IMR-90 (cell line): ENCODE results near the gene CCR8. TPM values are rescaled to one million over a fixed set of nuclear protein-coding genes. Genes with fewer than 3 reads are reported as not detected.

Experiments
- ATAC-seq: fragments of 200-7000 bp; cut with Tn5 transposase; 2 replicates; pipeline ENCODE4 v1.9.1; 2020; ENCODE audit warnings: low read depth, mild to moderate bottlenecking, moderate library complexity
- BruUV-seq: library from RNA; stranded (reverse); fragments of 400-500 nt; replicated peaks from 2 replicates; lab custom pipeline; 2021; lab: Mats Ljungman, UMichigan
- CTCF ChIA-PET: fragments of 300-600 bp; formaldehyde crosslinking; extraction: SDS; loops from one replicate; lab custom pipeline; 2021; ENCODE audit warnings: antibody characterized with exemption; lab: Yijun Ruan, JAX
- POLR2A ChIA-PET: fragments of 300-600 bp; sonication (Branson Sonifier 250); formaldehyde crosslinking; loops from one replicate; lab custom pipeline; 2022; ENCODE audit warnings: antibody characterized with exemption; ENCODE audit not compliant: unreplicated experiment; lab: Charles Lee
- DNase-seq: peaks from one replicate; pipeline ENCODE4 v3.0.0; 2013
- H2AFZ ChIP-seq: replicated peaks from 2 replicates; pipeline ENCODE3; 2013; ENCODE audit warnings: low read length, mild to moderate bottlenecking; ENCODE audit not compliant: poor library complexity
- H2AK5ac ChIP-seq: 2 replicates; pipeline ENCODE4 v1.6.1; 2013; ENCODE audit warnings: low read depth, low read length, inconsistent platforms
- H2AK9ac ChIP-seq: replicated peaks from 2 replicates; pipeline ENCODE3; 2013; ENCODE audit warnings: mild to moderate bottlenecking, low read depth, low read length, moderate library complexity; ENCODE audit not compliant: poor library complexity
- H2BK120ac ChIP-seq: 2 replicates; pipeline ENCODE4 v1.6.1; 2013; ENCODE audit warnings: low read depth, low read length, inconsistent platforms
- H2BK15ac ChIP-seq: 3 replicates; pipeline ENCODE4 v1.6.1; 2013; ENCODE audit warnings: low read depth, low read length, inconsistent platforms
- H2BK20ac ChIP-seq: 2 replicates; pipeline ENCODE4 v1.6.1; 2013; ENCODE audit warnings: low read depth, mild to moderate bottlenecking, inconsistent platforms, low read length, moderate library complexity
- H2BK5ac ChIP-seq: 2 replicates; pipeline ENCODE4 v1.6.1; 2013; ENCODE audit warnings: mild to moderate bottlenecking, low read depth, low read length, inconsistent platforms; ENCODE audit not compliant: poor library complexity, severe bottlenecking
- H3K14ac ChIP-seq: replicated peaks from 2 replicates; pipeline ENCODE4 v1.6.1; 2013; ENCODE audit warnings: low read depth, low read length, inconsistent platforms
- H3K18ac ChIP-seq: 2 replicates; pipeline ENCODE4 v1.6.1; 2013; ENCODE audit warnings: low read depth, low read length, control low read depth
- H3K23ac ChIP-seq: 2 replicates; pipeline ENCODE4 v1.6.1; 2013; ENCODE audit warnings: low read depth, low read length, inconsistent platforms
- H3K27ac ChIP-seq: 2 replicates; pipeline ENCODE4 v1.5.1; 2013; ENCODE audit warnings: mild to moderate bottlenecking, control low read depth, low read length; ENCODE audit not compliant: insufficient read depth
- H3K27me3 ChIP-seq: 2 replicates; pipeline ENCODE4 v1.6.1; 2013; ENCODE audit warnings: low read length; ENCODE audit not compliant: control insufficient read depth, insufficient read depth
- H3K36me3 ChIP-seq: 2 replicates; pipeline ENCODE4 v1.6.1; 2013; ENCODE audit warnings: low read length, mixed read lengths; ENCODE audit not compliant: control insufficient read depth, insufficient read depth
- H3K4ac ChIP-seq: 2 replicates; pipeline ENCODE4 v1.6.1; 2013; ENCODE audit warnings: low read depth, low read length, inconsistent platforms
- H3K4me1 ChIP-seq: 2 replicates; pipeline ENCODE4 v1.6.1; 2013; ENCODE audit warnings: low read length, mixed read lengths; ENCODE audit not compliant: control insufficient read depth, insufficient read depth
- H3K4me2 ChIP-seq: 2 replicates; pipeline ENCODE4 v1.6.1; 2013; ENCODE audit warnings: low read depth, mild to moderate bottlenecking, control low read depth, low read length, moderate library complexity
- H3K4me3 ChIP-seq: 2 replicates; pipeline ENCODE4 v1.5.1; 2013; ENCODE audit warnings: low read depth, mild to moderate bottlenecking, control low read depth, low read length, moderate library complexity; ENCODE audit not compliant: insufficient read depth
- H3K56ac ChIP-seq: 2 replicates; pipeline ENCODE4 v1.6.1; 2013; ENCODE audit warnings: low read length, inconsistent platforms; ENCODE audit not compliant: insufficient read depth; ENCODE audit errors: extremely low read depth
- H3K79me1 ChIP-seq, 2 experiments: 2 replicates each; pipeline ENCODE4 v1.6.1; 2013; ENCODE audit warnings: low read length in 2 of 2, inconsistent platforms in 1 of 2, low read depth in 1 of 2
- H3K9ac ChIP-seq: 2 replicates; pipeline ENCODE4 v1.6.1; 2013; ENCODE audit warnings: low read depth, low read length, control low read depth
- H3K9me1 ChIP-seq: 2 replicates; pipeline ENCODE4 v1.6.1; 2013; ENCODE audit warnings: low read length, inconsistent platforms; ENCODE audit not compliant: insufficient read depth
- H3K9me3 ChIP-seq: 2 replicates; pipeline ENCODE4 v1.6.1; 2013; ENCODE audit warnings: low read length; ENCODE audit not compliant: control insufficient read depth, insufficient read depth
- H4K20me1 ChIP-seq: 2 replicates; pipeline ENCODE4 v1.6.1; 2013; ENCODE audit warnings: low read length, inconsistent platforms; ENCODE audit not compliant: insufficient read depth
- H4K5ac ChIP-seq: 2 replicates; pipeline ENCODE4 v1.6.1; 2013; ENCODE audit warnings: mild to moderate bottlenecking, low read depth, low read length, control low read depth
- H4K8ac ChIP-seq, 2 experiments: 2 replicates each; pipeline ENCODE4 v1.6.1; 2013; ENCODE audit warnings: low read depth in 2 of 2, low read length in 2 of 2, control low read depth in 1 of 2, inconsistent platforms in 1 of 2
- H4K91ac ChIP-seq: 2 replicates; pipeline ENCODE4 v1.6.1; 2013; ENCODE audit warnings: low read depth, low read length, inconsistent platforms; ENCODE audit not compliant: insufficient read depth
- BHLHE40 ChIP-seq: fragments of 150-350 bp; IDR thresholded peaks from 2 replicates; pipeline ENCODE4 v1.6.1; 2016; ENCODE audit warnings: mild to moderate bottlenecking, low read depth, low read length
- CEBPB ChIP-seq: IDR thresholded peaks from 2 replicates; pipeline ENCODE4 v1.6.1; 2012; ENCODE audit warnings: low read depth, low read length, improper control_type of control experiment
- CHD1 ChIP-seq: IDR thresholded peaks from 2 replicates; pipeline ENCODE4 v1.6.1; 2012; ENCODE audit warnings: low read depth, low read length, improper control_type of control experiment
- CTCF ChIP-seq: conservative IDR thresholded peaks from 2 replicates; pipeline ENCODE4 v1.5.1; 2012; ENCODE audit warnings: mild to moderate bottlenecking, low read depth, low read length, improper control_type of control experiment
- ELK1 ChIP-seq: fragments of 150-350 bp; IDR thresholded peaks from 2 replicates; pipeline ENCODE4 v1.6.1; 2016; ENCODE audit warnings: low read depth, mild to moderate bottlenecking, low read length, moderate library complexity, borderline replicate concordance
- FOS ChIP-seq: fragments of 150-350 bp; IDR thresholded peaks from 2 replicates; pipeline ENCODE4 v1.6.1; 2016; ENCODE audit warnings: low read depth, low read length
- MAZ ChIP-seq: IDR thresholded peaks from 2 replicates; pipeline ENCODE4 v1.6.1; 2012; ENCODE audit warnings: low read depth, mild to moderate bottlenecking, low read length, improper control_type of control experiment, moderate library complexity, borderline replicate concordance
- MXI1 ChIP-seq: IDR thresholded peaks from 2 replicates; pipeline ENCODE4 v1.6.1; 2012; ENCODE audit warnings: low read depth, mild to moderate bottlenecking, low read length, moderate library complexity, borderline replicate concordance
- NFE2L2 ChIP-seq: fragments of 150-350 bp; IDR thresholded peaks from 2 replicates; pipeline ENCODE4 v1.6.1; 2016; ENCODE audit warnings: low read depth, mild to moderate bottlenecking, low read length
- POLR2A ChIP-seq: IDR thresholded peaks from 2 replicates; pipeline ENCODE4 v1.6.1; 2012; ENCODE audit warnings: mild to moderate bottlenecking, low read depth, low read length
- RAD21 ChIP-seq: IDR thresholded peaks from 2 replicates; pipeline ENCODE4 v1.6.1; 2012; ENCODE audit warnings: low read length, improper control_type of control experiment
- RFX5 ChIP-seq: IDR thresholded peaks from 2 replicates; pipeline ENCODE4 v1.8.0; 2012; ENCODE audit warnings: low read depth, mild to moderate bottlenecking, low read length, moderate library complexity
- WGBS, 2 experiments: methylation state at CpG; one replicate each; pipeline versions ENCODE4 v1.1.5 to v1.1.7; 2013; ENCODE audit warnings: missing lambda C conversion rate in 2 of 2; ENCODE audit not compliant: insufficient read length in 1 of 2; ENCODE audit errors: extremely low coverage in 2 of 2; 5-methylcytosine and 5-hydroxymethylcytosine counted together
- dilution Hi-C: fragments of 300-500 bp; cut with HindIII; formaldehyde crosslinking; loops from one replicate; pipeline ENCODE4 v1.14.3; 2018; ENCODE audit warnings: low sequenced_read_pairs; ENCODE audit not compliant: unreplicated experiment
- in situ Hi-C: fragments of 300-500 bp; cut with MboI; formaldehyde crosslinking; loops from 3 replicates; pipeline ENCODE4 v1.14.3; 2019; ENCODE audit warnings: low sequenced_read_pairs, inconsistent platforms, mixed read lengths
- intact Hi-C: fragments of 100-400 bp; cut with micrococcal nuclease; formaldehyde crosslinking; loops from 2 replicates; pipeline ENCODE4 v1.10.0; 2022
- polyA plus RNA-seq, 3 experiments: library from polyadenylated mRNA; depleted of rRNA; stranded (reverse); fragments of >200 nt; gene quantifications; 2 replicates each; pipeline ENCODE4 v1.2.3, GENCODE V29; 2012; ENCODE audit warnings: low replicate concordance in 1 of 3
- total RNA-seq: library from RNA; depleted of rRNA; stranded (reverse); fragments of >200 nt; gene quantifications from 2 replicates; pipeline ENCODE4 v1.2.3, GENCODE V29; 2012
- TF ChIP-seq, protein P1 (sequence below): fragments of 150-350 bp; IDR thresholded peaks from 2 replicates; pipeline ENCODE4 v1.6.1; 2017; ENCODE audit warnings: mild to moderate bottlenecking, antibody characterized with exemption, low read length, low read depth

CCR8 gene
- total and polyA plus RNA-seq, 2 of the 4 experiments (the other 2 are of a cell fraction): not detected

DNA sequence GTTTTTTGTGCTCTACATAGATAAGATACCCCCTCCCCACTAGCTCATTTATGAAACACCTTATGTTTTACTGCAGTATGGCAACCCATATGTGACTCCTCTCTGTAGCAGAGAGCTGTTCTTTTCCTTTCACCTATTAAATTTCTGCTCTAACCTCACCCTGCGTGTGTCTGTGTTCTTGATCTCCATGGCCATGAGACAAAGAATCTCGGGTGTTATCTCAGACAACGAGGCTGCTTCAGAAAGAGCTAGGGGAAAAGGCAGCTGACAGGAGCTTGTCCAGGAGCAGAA is 18.0 kb downstream of the CCR8 start:
- no peak overlapping the region for H3K9ac ChIP-seq
- DNase-seq: no peak
- intact Hi-C loops (no loop called here), dilution Hi-C loops (no loop called here), in situ Hi-C loops (no loop called here)
- no peak overlapping the region for H2BK120ac ChIP-seq
- no peak overlapping the region for H3K4me3 ChIP-seq
- no peak overlapping the region for H2AK5ac ChIP-seq
- WGBS, 2 experiments: 0% methylated on average over 2 of the region's 3 CpGs; no CpG with 5 or more reads in 1 of the 2 experiments
- no peak overlapping the region for H3K56ac ChIP-seq
- no peak overlapping the region for H2AK9ac ChIP-seq
- no peak overlapping the region for H2BK20ac ChIP-seq
- H3K36me3 ChIP-seq: no peaks in the 10 kb centered on the region
- no peaks in the 10 kb centered on the region for H3K4me1 ChIP-seq
- no peak overlapping the region for H2AFZ ChIP-seq
- H3K4me2 ChIP-seq: no peak overlapping the region
- TF ChIP-seq ELK1 (no peak), NFE2L2 (no peak), BHLHE40 (no peak), CHD1 (no peak), MAZ (no peak), CEBPB (no peak), CTCF (no peak), MXI1 (no peak), RFX5 (no peak), RAD21 (no peak), POLR2A (no peak), FOS (no peak)
- TF ChIP-seq, protein P1, sequence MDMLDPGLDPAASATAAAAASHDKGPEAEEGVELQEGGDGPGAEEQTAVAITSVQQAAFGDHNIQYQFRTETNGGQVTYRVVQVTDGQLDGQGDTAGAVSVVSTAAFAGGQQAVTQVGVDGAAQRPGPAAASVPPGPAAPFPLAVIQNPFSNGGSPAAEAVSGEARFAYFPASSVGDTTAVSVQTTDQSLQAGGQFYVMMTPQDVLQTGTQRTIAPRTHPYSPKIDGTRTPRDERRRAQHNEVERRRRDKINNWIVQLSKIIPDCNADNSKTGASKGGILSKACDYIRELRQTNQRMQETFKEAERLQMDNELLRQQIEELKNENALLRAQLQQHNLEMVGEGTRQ: no peak
- H4K5ac ChIP-seq: no peak overlapping the region
- no peak overlapping the region for H4K8ac ChIP-seq
- no peaks in the 10 kb centered on the region; the same call in 1 of the 2 replicates for H3K27me3 ChIP-seq
- H3K4ac ChIP-seq: no peak overlapping the region
- CTCF ChIA-PET: no interaction called here
- H3K9me1 ChIP-seq: no peaks in the 10 kb centered on the region
- H3K18ac ChIP-seq: no peak overlapping the region
- H3K23ac ChIP-seq: no peak overlapping the region
- H3K27ac ChIP-seq: no peak overlapping the region
- H2BK15ac ChIP-seq: no peak overlapping the region
- H4K91ac ChIP-seq: no peak overlapping the region
- ATAC-seq: no peak
- H3K14ac ChIP-seq: no peak overlapping the region
- H4K20me1 ChIP-seq: no peaks in the 10 kb centered on the region
- no peak overlapping the region for H2BK5ac ChIP-seq
- H3K9me3 ChIP-seq: no peaks in the 10 kb centered on the region
- H3K79me1 ChIP-seq: no peaks in the 10 kb centered on the region
- BruUV-seq: no TSS peak
- POLR2A ChIA-PET: no interaction called here
